Stimulated activated CD8-positive, alpha-beta memory T cell treated with anti-CD3 and anti-CD28 coated beads, Interleukin-12 subunit alpha, Interleukin-12 subunit beta, amount 100 ng/mL, for 4 hours (primary cell): ENCODE results near the gene JARID2.

Experiments
- DNase-seq: peaks from one replicate; pipeline ENCODE4 v3.0.0-alpha.2; 2020; ENCODE audit warnings: low read depth

Gene JARID2

DNA sequence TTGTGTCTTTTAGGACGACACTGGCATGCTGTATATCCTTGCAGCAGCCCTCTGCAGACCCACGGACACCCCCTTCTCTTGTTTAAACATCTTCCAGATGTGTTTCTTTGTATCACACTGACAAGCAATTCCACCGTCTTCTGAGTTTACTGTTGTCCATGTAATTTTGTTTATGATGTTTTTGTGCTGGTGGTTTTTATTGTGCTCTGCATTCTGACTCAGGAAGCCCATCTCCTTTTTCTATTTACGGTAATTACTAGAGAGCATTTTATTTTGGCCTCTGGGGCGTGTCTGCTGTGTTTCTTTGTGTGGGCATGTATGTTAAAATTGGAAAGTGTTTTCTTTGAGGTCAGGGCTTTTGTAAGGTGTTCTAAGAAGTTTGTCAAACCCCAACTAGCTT lies 111.9 kb downstream of the JARID2 start:
- no peak for DNase-seq

DNA sequence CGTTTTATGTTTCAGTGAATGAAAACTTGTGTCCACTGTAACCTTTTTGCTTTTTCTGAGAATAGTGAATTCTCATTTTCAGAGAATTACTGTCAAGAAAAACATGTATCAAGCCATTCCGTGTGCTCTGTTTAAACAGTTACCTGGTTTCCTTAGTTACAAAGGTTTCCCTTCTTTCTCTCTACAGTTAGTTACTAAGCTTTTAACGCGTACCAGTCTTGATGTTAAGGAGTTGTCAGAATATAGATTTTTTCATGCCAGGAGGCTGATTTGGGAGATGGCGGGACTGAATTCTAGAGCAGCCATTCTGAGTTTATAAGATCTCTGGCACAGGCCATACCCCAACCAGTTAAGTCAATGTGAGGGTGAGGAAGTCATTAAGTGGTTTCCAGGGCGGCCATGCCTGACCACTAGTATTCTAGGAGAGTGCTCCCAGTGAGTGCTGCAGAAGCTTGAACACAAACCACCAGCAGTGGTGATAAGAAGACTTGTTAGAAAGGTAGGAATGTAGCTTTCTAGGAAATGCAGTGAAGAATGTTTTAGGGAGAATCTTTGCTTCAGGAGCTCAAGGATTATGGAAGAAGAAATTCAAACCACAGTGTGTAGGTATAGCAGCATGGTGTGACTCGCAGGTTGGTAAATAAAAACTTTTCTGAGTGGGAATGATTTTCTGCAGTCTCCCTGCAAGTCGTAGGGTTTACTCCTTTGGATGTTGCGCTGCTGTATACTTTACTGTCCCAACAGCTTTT lies 112.9 kb downstream of the JARID2 start:
- DNase-seq, result no peak

DNA sequence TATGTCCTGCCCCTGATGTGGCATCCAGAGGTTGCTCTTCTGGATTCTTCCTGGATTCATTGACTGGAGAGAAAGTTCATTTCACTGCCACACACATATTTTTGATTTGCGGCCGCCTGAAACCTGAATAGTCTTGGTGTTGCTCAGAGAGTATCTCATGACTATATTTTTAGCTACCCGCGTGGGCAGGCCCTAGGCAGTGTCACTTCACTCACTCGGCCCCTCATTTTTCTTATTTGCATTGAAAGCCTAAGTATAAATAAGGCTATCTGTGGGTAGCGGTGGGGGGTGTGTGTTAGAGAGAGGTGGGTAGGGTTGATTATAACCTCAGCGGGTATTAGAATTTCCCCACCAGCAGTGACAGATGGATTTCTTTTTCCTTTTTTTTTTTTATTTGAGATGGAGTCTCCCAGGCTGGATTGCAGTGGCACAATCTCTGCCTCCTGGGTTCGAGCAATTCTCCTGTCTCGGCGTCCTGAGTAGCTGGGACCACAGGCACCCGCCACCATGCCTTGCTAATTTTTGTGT lies 113.5 kb downstream of the JARID2 start:
- DNase-seq, result no peak

DNA sequence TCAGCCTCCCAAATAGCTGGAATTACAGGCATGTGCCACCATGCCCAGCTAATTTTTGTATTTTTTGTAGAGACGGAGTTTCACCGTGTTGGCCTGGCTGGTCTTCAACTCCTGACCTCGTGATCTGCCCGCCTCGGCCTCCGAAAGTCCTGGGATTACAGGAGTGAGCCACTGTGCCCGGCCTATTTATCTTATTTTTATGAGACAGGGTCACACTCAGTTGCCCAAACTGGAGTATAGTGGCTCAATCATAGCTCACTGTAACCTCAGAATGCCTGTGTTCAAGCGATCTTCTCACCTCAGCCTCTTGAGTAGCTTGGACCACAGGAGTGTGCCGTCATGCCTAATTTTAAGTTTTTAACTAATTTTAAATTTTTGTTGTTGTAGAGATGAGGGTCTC lies 114.4 kb downstream of the JARID2 start:
- no peak for DNase-seq

DNA sequence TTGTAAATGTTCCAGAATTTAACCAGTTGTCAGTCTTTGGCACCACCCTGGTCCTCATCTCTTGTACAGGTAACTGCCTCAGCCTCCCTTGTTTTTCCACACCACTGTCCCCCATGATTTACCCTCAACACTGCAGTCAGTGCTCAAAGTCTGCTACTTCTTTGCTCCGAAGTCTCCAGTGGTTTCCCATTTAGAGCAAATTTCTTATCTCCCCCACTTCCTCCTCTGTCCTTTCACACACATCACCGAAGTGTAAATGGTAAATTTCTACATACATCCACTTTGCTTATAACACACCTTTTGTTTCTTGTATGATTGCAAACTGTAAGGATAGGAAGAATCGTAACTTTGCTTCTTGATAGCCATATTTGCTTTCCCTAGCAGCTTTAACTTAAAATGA lies 115.3 kb downstream of the JARID2 start:
- no peak for DNase-seq

DNA sequence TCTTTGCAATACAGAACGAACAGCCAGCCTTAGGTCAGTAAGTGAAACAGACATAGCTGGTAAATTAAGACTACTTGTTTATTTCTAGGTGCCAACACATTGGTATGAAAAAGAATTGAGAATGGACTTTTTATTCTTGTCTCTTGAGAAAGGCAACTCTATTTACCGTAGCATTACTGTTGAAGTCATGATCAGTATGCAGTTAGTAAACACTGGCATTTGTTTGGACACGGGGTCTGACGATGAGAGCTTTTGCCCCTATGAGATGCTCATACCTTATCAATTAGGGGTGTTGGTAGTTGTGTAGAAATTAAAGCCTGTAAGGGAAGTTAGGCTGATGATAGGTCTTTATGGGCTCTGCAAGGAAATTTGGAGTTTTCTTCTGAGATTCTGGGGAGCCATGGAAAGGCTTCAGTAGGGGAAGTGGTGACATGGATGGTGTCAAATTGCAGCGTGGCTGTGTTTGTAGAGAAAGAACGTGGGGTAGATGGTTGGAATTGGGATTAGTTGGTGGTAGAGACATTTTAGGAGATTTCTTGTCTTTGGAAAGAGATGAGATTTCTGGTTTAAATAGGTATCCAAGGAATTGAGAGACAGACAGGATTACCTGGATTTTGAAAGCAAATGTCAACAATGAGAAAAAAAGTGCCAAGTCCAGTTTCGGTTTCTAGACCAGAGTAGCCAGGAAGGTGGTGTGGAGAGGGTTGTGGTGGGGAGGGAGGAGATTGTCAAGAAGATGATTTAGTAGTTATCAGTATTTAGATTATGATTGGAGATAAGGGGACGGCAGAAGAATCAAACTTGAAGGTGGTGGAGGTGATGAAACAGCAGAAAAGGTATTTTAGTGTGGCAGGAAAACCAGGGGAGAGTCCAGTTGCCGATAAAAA lies 116.6 kb downstream of the JARID2 start:
- DNase-seq, result no peak

DNA sequence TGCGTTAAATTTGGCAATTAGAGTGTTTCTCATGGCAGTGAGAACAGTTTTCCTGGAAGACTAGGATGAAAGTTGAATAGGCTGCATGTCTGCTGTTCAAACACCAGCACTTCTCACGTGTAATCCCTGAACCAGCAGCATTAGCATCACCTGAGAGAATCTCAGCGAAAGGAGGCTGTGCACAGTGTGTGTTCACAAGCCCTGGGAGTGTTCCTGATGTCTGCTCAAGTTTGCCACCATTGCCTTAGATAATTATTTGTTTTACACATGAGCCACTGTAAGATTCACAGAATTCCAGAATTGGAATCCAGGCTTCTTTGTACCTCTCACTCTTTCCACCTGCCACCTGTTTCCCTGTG lies 117.3 kb downstream of the JARID2 start:
- no peak for DNase-seq

DNA sequence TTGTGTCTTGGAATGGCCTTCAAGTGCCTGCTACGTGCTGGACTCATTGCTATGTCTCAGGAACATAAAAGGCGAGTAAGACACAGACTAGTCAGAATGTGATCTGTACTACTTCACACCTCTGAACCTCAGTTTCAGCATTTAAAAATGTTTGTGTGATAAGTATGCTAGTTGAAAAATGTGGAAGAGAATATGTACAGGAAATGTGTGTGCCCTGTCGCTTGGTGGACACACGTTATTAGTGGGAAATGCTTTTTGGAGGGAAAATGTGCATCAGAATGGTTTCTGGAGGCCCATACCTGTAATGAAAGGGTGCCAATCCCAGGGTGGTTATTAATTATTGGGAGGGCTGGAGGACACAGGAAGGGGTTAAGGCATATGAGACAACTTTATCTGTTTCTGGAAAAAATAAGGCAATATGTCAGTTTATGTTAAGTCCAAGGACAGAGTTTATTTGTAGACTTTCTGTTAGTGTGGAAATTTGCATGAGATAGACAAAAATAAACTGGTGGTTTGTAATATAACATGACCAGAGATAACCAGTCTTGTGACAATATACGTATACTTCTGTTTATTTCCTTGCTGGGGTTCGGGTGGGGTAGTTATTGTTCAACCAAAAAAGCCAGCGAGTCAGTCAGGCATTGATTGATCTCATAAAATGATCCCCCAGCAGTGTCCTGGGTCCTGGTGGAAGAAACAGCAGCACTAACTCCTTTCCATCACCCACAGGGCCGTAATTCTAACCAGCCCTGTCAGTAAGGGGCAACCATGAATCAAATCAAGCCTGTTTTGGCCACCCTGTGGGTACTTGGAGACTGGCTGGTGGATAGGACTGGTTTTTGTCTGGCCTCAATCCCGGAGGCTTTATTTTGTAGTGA lies 117.9 kb downstream of the JARID2 start:
- DNase-seq, result no peak

DNA sequence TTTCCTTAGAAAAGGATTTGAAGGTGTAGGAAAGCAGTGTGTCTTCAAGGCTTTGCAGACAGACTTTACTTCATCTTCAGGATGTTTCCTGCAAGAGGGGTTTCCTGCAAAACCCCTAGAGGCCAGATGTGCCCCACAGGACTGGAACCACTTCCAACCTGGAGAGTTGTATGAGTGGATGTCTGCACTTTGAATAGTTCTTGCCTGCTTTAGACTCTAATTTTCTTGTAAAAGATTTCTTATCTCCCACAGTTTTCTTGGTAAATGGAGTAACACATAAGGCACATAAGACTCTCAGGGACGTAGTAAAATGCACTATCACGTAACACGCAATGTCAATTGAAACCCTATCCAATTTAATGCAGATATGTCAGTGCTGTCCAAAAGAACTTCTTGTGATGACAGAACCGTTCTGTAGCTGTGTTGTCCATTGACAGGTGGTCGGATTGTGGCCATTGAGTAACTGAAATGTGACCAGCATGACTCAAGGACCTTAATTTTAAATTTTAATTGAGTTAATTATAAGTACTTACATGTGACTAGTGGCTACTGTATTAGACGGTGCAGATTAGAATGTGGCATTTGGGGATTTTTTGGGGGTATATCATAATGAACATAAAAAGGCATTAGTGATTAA lies 118.7 kb downstream of the JARID2 start:
- no peak for DNase-seq

DNA sequence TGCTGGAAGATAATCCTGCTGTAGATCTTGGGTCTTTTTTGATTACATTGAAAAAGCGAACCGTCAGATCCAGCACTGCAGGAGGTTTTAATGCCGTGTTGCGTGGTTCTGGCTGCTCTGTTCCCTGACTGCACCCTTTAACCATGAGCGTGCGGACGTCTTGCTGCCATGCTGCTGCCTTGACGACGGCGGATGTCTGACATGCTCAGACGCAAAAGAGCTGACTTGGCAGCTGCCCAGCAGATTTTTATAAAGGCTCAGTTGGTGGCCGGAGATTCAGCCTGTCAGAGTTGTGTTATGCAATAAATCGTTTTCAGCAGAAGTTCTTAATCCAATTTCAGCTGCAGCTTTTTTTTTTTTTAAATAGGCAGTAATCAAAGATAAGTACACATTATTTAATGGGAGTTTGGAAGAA lies 119.4 kb downstream of the JARID2 start:
- peak; percentile 11 for DNase-seq

DNA sequence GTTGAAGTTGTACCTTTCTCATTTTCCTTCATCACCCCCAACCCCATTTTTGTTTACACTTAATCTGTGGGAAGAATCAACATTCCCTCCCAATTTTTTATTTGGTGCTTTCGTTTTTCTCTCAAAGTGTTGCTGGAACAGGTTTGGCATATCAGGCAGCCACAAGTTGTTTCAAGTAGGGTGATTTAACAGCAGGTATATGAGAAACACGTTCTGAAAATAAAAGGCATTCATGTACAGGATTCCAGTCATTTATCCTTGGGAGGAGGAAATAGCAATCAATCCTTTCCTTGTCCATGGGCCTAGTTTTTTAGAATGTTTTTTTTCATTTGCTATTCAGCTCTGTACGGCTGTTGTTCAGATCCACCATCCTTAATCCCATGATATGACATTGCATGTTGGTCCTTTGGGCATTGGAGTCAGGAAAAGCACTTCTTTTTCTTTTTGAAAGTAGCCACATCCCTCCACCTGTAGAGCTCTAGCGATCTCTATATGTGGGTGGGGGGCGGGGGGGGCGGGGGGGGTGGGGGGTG lies 120.2 kb downstream of the JARID2 start:
- DNase-seq, result no peak

DNA sequence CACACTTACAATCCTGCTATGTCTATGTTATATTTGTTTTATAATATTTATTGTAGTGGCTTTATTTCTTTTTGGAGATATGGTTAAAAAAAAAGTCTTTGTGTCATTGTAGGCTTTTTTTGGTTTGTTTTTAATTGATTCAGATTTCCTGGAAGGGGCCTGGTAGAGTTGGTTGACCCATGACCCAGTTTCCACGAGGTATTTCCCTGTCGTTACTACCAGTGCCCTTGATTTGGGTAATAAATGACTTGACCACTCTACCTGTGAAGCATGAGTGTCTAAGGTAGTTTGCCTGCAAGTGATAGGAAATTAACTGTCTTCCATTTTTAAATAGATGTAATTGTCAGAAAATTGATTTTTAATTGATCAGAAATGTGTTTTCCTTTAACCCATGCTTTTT lies 121.0 kb downstream of the JARID2 start:
- DNase-seq, result no peak

DNA sequence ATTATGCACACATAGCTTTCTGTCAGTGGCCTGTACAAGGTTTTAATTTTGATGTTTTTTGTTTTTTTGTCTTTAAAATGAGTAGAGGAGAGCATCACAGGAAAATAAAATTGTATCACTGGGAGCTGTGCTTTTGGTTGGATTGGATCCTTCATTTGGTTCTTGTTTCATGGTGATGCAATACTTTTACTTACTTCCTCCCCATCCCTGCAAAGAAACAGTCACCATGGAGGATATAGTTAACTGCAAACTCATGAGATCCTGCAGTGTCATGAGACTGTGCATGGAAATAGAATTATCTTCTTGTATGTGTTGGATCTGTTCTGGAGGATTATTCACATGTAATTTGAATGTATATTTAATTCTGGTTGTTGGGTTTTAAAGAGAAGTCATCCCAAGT lies 122.3 kb downstream of the JARID2 start:
- no peak for DNase-seq

DNA sequence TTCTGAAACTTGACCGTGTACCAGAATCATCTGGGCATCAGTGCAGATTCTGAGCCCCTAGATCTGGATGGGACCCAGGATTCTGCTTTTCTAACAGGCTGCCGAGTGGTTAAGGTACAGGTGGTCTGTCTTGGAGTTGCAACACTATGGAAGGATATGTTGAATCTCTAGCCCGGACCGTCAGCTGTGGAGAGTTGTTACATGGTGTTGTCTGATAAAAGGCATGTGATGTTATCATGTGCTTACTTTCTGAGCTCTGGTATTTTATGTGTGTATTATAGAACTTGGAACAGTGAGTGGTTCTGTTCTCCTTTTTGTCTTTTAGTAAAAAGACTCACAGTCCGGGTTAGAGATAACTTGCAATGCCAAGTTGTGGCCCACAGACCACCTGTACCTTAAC lies 123.0 kb downstream of the JARID2 start:
- DNase-seq, result no peak

DNA sequence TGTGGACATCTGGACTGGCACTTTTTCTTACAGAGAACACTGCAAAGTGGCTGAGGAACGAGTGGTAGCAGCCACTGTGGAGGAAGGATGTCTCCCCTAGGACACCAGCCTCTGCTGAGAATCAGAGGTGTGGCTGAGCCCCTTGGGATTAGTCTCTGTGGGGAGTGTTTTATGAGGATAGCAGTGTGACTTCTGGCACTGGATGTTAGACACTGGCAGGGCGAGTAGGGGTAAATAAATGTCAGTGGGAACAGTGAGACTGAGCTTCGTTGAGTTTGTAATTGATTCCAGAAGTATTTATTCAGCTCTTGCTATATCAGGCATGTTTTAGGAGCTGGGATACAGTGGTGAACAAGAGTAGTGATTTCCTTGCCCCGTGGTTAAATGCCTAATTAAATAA lies 124.0 kb downstream of the JARID2 start:
- no peak for DNase-seq

DNA sequence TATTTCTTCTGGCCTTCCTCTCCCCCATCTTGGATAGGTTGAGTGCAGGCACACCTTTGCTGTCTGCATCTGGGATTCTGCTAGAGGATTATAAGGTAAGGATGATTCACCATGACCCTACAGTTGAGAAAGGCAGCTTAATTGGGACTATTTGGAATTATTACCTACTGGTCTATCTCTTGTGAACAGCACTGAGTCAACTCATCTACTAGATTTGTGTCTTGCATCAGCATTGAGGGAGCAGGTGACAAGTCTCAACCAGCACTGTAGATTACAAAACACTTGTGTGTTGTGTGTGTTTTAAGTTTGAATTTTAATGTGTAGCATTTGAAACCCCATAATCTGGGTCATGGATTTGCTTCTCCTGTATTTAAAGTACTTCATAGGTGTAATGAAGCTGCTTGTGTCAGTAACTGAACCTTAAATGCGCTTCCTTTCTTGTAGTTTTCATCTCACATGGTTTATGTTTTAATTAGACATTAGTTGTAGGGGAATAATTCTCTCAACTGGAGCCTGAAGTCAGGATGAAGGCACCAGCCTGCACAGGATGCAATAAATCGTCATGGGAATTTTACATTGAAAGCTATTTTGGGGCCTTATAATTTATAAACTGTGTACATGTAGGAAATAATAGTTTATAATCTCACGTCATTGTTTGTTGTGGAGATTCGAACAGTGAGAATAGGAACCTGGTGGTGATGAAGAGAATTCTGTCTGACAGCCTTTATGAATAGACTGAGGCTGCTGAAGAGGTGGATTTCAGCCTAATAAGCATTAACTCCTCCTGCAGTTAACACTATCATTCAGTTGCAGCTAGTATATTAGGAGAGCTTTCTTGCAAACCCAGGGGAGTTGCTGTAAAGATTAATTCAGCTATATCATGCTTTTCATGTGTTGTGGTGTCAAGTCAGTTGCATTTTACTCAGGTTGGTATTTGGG lies 125.1 kb downstream of the JARID2 start:
- no peak for DNase-seq

DNA sequence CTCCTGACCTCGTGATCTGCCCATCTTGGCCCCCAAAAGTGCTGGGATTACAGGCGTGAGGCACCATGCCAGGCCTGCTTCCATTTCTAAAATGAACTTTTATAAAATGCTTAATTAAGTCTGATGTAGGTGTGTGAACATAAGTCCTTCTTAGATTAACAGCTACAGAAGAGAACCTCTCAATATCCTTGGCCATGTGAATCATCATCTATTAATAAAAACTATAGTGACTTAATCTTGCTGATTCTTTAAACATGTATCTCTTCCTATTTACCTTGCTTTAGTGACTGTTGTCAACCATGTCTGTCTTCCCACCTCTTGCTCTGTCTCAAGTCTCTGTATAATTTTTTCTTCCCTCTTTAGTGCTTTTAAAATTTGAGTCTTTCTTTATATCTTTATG lies 127.1 kb downstream of the JARID2 start:
- no peak for DNase-seq

DNA sequence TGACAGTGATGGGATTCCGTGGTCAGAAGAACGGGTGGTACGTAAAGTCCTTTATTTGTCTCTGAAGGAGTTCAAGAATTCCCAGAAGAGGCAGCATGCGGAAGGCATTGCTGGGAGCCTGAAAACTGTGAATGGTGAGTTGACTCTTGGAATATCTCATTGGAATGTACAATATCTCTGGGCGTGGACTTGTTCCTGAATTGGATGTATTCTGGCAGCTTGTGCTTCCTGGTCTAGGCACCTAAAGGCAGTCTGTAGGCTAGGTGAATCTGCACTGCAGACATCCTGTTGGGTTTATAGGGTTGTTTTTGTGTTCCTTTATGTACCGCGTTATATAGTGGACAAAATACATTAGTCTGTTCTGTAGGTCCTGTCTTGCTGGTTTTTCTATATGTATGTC lies 128.2 kb downstream of the JARID2 start:
- DNase-seq, result no peak

DNA sequence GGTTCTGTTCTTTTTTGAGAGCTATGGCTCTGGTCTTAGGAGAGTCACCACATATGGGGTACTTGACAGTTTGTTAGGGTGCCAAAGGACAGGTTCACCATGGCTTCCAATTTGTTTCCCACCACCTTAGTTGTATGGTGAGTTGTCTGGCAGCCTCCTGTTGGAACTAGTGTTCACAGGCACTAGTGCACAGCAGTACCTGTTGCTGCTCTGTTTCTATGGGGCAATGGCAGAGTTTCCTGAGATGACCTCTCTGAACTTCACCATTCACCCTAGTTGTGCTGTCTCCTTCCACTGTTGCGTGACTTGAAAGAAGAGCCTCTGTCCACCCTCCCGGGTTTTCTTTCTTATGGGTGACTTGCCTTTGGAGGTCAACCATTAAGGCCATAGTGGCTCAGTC lies 129.1 kb downstream of the JARID2 start:
- DNase-seq, result no peak

DNA sequence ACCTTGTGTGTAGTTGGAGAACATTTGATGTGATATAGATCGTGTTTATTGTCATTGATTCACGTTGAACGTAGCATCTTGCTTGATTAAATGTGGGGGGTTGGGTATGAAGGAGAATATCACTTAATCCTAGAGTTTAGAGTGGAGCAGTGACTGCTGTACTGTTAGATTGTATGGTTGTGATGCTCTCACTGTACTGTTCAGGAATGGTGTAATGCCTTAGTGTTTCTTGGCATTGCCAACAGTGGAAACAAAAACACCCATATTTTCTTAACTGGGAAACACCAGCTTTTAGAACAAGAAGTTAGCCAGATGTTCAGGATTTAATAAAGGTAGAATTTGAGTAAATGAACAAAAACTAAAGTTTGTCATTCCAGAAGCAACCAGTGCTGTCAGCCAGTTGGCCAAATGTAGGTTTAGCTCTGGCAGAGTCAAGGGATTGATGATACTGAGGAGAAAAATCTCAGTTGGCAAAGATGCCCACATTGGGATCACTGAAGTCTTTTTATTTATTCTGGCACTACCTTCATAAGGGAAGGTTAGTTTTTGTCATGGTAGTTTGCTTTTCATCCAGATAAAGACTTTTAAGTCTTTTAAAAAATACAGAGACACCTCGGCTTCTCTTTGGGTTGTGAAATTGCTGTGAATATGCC lies 129.9 kb downstream of the JARID2 start:
- DNase-seq, result no peak
